ENCODE measurements around the gene TNFRSF18.

Gene TNFRSF18

DNA sequence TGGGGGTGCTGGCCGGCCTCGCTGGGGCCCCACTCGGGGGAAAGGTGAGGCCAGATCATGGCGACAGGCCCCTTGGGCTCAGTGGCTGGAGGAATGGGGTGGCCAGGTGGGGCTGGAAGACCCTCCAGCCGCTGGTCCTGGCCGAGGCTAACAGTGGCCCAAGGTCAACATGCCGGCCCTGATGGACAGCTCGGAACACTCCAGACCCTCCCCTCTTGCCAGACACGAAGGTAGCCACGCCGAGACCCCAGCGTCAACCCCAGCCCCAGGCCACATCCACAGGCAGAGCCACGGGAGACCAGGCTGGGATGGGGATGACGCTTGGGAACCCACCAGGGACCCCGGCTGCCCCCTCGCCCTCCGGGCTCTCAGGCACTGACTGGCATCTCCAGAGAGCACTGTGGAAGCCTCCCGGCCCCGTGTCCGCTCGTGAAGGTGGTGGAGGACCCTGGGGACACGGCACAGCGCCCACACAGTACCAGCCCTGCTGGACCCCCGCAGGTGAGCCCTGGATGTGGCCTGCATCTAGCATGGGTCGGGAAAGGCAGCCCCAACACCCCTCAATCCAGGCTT lies 41.0 kb upstream of the TNFRSF18 start:
- DNase-seq = no peak
- WGBS (ENCODE audit: extremely low coverage, insufficient coverage, insufficient read length) = no CpG with 5 or more reads among the region's 25 CpGs
- peaks cover 2% of the 10 kb centered on the region for H3K9me3 ChIP-seq (ENCODE audit: insufficient read depth, low read depth, low read length)
- H3K18ac ChIP-seq (ENCODE audit: low read length) = no peak overlapping the region
- no peak overlapping the region for H4K12ac ChIP-seq (ENCODE audit: low read depth, low read length)
- H3K27ac ChIP-seq (ENCODE audit: low read depth, low read length) = no peak overlapping the region
- H3K27me3 ChIP-seq (ENCODE audit: insufficient read depth, low read length) = peaks cover 5% of the 10 kb centered on the region
- H4K8ac ChIP-seq (ENCODE audit: low read depth, low read length) = no peak overlapping the region
- no peak overlapping the region for H4K91ac ChIP-seq (ENCODE audit: low read depth, low read length)
- H3K9ac ChIP-seq (ENCODE audit: low read length) = no peak overlapping the region
- H2BK120ac ChIP-seq (ENCODE audit: insufficient read depth, low read length, poor library complexity) = no peak overlapping the region
- H3K79me2 ChIP-seq (ENCODE audit: control insufficient read depth, insufficient read depth, low read length, poor library complexity) = no peaks in the 10 kb centered on the region
- no peak overlapping the region for H2AFZ ChIP-seq (ENCODE audit: insufficient read depth, low read length, poor library complexity)
- H3K4me1 ChIP-seq (ENCODE audit: control insufficient read depth in 1 of 2, insufficient read depth in 2 of 2, low read length in 2 of 2) = peaks cover 12 to 14% of the 10 kb centered on the region in 2 experiments
- peaks cover 9% of the 10 kb centered on the region for H3K79me1 ChIP-seq (ENCODE audit: low read length)
- H3K4me3 ChIP-seq (ENCODE audit: low read depth, low read length) = no peak overlapping the region
- no peak overlapping the region for H2BK12ac ChIP-seq (ENCODE audit: low read length)
- H2AK5ac ChIP-seq (ENCODE audit: low read length) = no peak overlapping the region
- no peak overlapping the region for H3K14ac ChIP-seq (ENCODE audit: low read length)
- H2BK5ac ChIP-seq (ENCODE audit: low read depth, low read length, poor library complexity) = no peak overlapping the region
- no peak overlapping the region for H3K23ac ChIP-seq (ENCODE audit: low read length)
- H3K4ac ChIP-seq (ENCODE audit: low read depth, low read length) = no peak overlapping the region
- no peak overlapping the region for H3K4me2 ChIP-seq (ENCODE audit: low read length)
- peaks cover 7 to 11% of the 10 kb centered on the region in 2 experiments for H3K36me3 ChIP-seq (ENCODE audit: control insufficient read depth in 1 of 2, insufficient read depth in 2 of 2, low read length in 2 of 2)

DNA sequence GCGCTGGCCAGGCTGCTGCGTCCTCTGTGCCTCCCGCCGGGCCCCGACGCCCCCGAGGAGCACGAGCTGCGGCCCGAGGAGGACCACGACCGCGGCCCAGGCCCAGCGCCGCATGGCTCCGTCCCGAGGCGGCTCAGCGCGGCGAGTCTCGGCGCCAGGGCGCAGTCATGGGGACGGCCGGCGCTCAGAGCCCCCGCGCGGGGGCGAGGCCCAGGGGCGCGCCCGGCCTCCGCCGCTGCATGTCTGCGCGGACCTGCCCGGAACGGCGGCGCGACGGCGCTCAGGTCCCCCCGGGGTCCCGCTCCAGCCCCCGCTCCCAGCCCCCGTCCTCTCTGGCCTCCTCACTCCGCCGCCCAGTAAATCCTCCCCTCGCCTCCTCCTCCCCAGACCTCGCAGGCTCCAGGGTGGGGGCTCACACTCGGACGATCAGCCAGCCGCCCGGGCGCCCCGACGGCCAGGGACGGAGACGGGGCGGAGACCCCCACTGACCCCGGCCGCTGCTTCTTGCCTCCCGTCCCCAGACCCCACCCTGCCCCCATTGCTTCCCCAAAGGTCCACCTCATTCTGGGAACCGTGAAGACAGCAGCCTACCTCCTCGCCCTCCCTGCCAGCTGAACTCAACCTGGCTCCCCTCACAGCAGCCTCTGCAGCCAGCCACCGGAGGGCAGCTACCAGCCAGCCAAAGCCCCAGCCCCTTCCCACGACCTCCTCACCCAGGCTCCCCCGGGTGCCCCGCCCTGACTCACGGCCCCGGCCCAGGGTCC lies 40.4 kb upstream of the TNFRSF18 start, which contains the start of gene C1QTNF12:
Gene C1QTNF12 (minus strand): TSS at position 146 of the 764 bp plus-strand sequence. CDS start 32 bp downstream, at position 114.
- peaks cover 5% of the 10 kb centered on the region for H3K27me3 ChIP-seq (ENCODE audit: insufficient read depth, low read length)
- DNase-seq = no peak
- H3K23ac ChIP-seq (ENCODE audit: low read length) = no peak within 1 kb of the TSS
- H3K27ac ChIP-seq (ENCODE audit: low read depth, low read length) = no peak within 1 kb of the TSS
- no peak within 1 kb of the TSS for H3K14ac ChIP-seq (ENCODE audit: low read length)
- peak within 1 kb of the TSS; percentile 7 for H4K8ac ChIP-seq (ENCODE audit: low read depth, low read length)
- H2AK5ac ChIP-seq (ENCODE audit: low read length) = no peak within 1 kb of the TSS
- H3K79me2 ChIP-seq (ENCODE audit: control insufficient read depth, insufficient read depth, low read length, poor library complexity) = no peaks in the 10 kb centered on the region
- no peak within 1 kb of the TSS for H2AFZ ChIP-seq (ENCODE audit: insufficient read depth, low read length, poor library complexity)
- peak within 1 kb of the TSS; percentile 29 for H4K91ac ChIP-seq (ENCODE audit: low read depth, low read length)
- H3K4ac ChIP-seq (ENCODE audit: low read depth, low read length) = no peak within 1 kb of the TSS
- WGBS (ENCODE audit: extremely low coverage, insufficient coverage, insufficient read length) = no CpG with 5 or more reads among the region's 74 CpGs
- no peak within 1 kb of the TSS for H2BK5ac ChIP-seq (ENCODE audit: low read depth, low read length, poor library complexity)
- H3K18ac ChIP-seq (ENCODE audit: low read length) = no peak within 1 kb of the TSS
- H2BK120ac ChIP-seq (ENCODE audit: insufficient read depth, low read length, poor library complexity) = no peak within 1 kb of the TSS
- peaks cover 12 to 14% of the 10 kb centered on the region in 2 experiments for H3K4me1 ChIP-seq (ENCODE audit: control insufficient read depth in 1 of 2, insufficient read depth in 2 of 2, low read length in 2 of 2)
- peaks cover 2% of the 10 kb centered on the region for H3K9me3 ChIP-seq (ENCODE audit: insufficient read depth, low read depth, low read length)
- H3K4me2 ChIP-seq (ENCODE audit: low read length) = peak within 1 kb of the TSS; percentile 43
- peaks cover 3 to 13% of the 10 kb centered on the region in 2 experiments for H3K36me3 ChIP-seq (ENCODE audit: control insufficient read depth in 1 of 2, insufficient read depth in 2 of 2, low read length in 2 of 2)
- H2BK12ac ChIP-seq (ENCODE audit: low read length) = no peak within 1 kb of the TSS
- no peak within 1 kb of the TSS for H3K4me3 ChIP-seq (ENCODE audit: low read depth, low read length)
- H4K12ac ChIP-seq (ENCODE audit: low read depth, low read length) = no peak within 1 kb of the TSS
- no peak within 1 kb of the TSS for H3K9ac ChIP-seq (ENCODE audit: low read length)
- H3K79me1 ChIP-seq (ENCODE audit: low read length) = peaks cover 9% of the 10 kb centered on the region

DNA sequence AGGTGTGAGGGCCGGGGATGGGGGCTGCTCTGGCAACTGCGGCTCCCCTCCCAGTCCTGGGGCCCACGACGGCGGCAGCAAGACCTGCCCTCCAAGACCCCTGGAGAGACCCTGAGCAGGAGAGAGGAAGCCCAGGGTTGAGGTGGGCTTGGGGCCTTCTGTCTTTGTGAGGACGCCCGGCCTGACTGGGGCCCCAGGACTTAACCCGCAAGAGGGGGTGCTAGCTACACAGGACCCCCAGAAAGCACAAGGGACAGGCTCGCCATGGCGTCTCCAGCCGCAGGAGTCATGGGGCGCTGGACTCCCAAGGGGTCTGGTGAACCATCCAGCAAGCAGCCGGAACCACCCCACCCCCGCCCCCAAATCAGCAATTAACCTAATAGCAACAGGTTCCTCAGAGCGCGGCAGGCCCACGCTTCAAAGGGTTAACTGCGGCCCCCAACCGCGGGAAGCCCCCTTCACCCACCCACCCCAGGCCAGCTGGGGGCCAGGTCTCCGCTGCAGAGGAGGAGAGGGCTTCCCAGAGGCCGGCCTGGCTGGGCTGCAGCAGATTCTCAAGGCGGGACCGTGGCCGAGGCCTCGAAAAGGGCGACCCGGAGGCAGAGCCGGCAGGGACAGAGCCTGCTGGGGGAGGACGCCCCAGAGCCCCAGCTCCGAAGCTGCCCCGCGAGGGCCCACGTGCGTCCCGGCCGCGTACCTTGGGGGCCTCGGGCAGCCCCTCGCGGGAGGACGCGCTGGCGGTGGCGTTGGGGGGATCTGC lies 39.6 kb upstream of the TNFRSF18 start:
- no CpG with 5 or more reads among the region's 45 CpGs for WGBS (ENCODE audit: extremely low coverage, insufficient coverage, insufficient read length)
- no peak overlapping the region for H3K27ac ChIP-seq (ENCODE audit: low read depth, low read length)

DNA sequence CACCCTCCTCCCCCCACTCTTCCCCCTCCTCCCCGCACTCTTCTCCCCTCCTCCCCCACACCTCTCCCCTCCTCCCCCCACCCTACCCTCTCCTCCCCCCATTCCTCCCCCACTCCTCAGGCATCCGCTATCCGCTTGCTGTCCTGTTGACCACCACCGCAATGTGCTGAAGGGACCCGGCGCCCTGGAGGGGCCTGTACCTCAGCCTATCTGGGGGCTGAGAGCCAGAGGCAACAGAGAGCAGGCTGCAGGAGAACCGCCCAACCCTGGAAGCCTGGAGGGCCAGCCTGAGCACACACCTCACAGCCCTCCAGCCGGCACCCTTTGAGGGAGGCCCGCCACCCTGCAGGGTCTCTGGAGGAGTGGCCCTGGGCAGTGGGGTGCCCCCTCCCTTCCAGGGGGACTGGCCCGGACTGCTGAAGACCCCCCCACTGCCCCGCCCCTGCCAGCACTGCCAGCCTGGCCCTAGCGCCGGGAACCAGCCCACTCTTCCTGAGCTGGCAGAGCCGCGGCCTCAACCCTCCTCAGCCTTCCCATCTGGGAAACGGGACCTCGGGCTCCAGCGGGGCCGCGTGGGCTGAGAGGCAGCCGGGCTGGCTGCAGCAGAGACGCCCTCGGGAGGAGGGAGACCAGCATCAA lies 38.9 kb upstream of the TNFRSF18 start:
- H3K36me3 ChIP-seq (ENCODE audit: control insufficient read depth in 1 of 2, insufficient read depth in 2 of 2, low read length in 2 of 2) = peaks cover 1 to 6% of the 10 kb centered on the region in 2 experiments
- no peak overlapping the region for H3K14ac ChIP-seq (ENCODE audit: low read length)
- H3K27ac ChIP-seq (ENCODE audit: low read depth, low read length) = no peak overlapping the region
- H3K79me1 ChIP-seq (ENCODE audit: low read length) = peaks cover 3% of the 10 kb centered on the region
- H3K27me3 ChIP-seq (ENCODE audit: insufficient read depth, low read length) = peaks cover 5% of the 10 kb centered on the region
- H3K9ac ChIP-seq (ENCODE audit: low read length) = no peak overlapping the region
- peaks cover 5 to 7% of the 10 kb centered on the region in 2 experiments for H3K4me1 ChIP-seq (ENCODE audit: control insufficient read depth in 1 of 2, insufficient read depth in 2 of 2, low read length in 2 of 2)
- no peaks in the 10 kb centered on the region for H3K79me2 ChIP-seq (ENCODE audit: control insufficient read depth, insufficient read depth, low read length, poor library complexity)
- H3K4me3 ChIP-seq (ENCODE audit: low read depth, low read length) = no peak overlapping the region
- no peak overlapping the region for H2BK5ac ChIP-seq (ENCODE audit: low read depth, low read length, poor library complexity)
- 57% methylated on average over 1 of the region's 23 CpGs for WGBS (ENCODE audit: extremely low coverage, insufficient coverage, insufficient read length)
- H3K4me2 ChIP-seq (ENCODE audit: low read length) = no peak overlapping the region
- no peak overlapping the region for H4K12ac ChIP-seq (ENCODE audit: low read depth, low read length)
- peaks cover 2% of the 10 kb centered on the region for H3K9me3 ChIP-seq (ENCODE audit: insufficient read depth, low read depth, low read length)
- H2BK120ac ChIP-seq (ENCODE audit: insufficient read depth, low read length, poor library complexity) = no peak overlapping the region
- no peak overlapping the region for H4K91ac ChIP-seq (ENCODE audit: low read depth, low read length)
- no peak overlapping the region for H3K18ac ChIP-seq (ENCODE audit: low read length)
- no peak overlapping the region for H3K23ac ChIP-seq (ENCODE audit: low read length)
- no peak overlapping the region for H3K4ac ChIP-seq (ENCODE audit: low read depth, low read length)
- H2AK5ac ChIP-seq (ENCODE audit: low read length) = no peak overlapping the region
- no peak for DNase-seq
- H4K8ac ChIP-seq (ENCODE audit: low read depth, low read length) = no peak overlapping the region
- H2BK12ac ChIP-seq (ENCODE audit: low read length) = no peak overlapping the region
- no peak overlapping the region for H2AFZ ChIP-seq (ENCODE audit: insufficient read depth, low read length, poor library complexity)

More for the DNA sequence above, 39.6 kb upstream of the TNFRSF18 start:
- H2AK5ac ChIP-seq (ENCODE audit: low read length) = no peak overlapping the region
- no peak overlapping the region for H3K14ac ChIP-seq (ENCODE audit: low read length)
- H2BK5ac ChIP-seq (ENCODE audit: low read depth, low read length, poor library complexity) = no peak overlapping the region
- H4K8ac ChIP-seq (ENCODE audit: low read depth, low read length) = peak overlapping the region; percentile 7
- peaks cover 1 to 6% of the 10 kb centered on the region in 2 experiments for H3K36me3 ChIP-seq (ENCODE audit: control insufficient read depth in 1 of 2, insufficient read depth in 2 of 2, low read length in 2 of 2)
- H2BK120ac ChIP-seq (ENCODE audit: insufficient read depth, low read length, poor library complexity) = no peak overlapping the region
- no peak overlapping the region for H3K23ac ChIP-seq (ENCODE audit: low read length)
- peaks cover 2% of the 10 kb centered on the region for H3K9me3 ChIP-seq (ENCODE audit: insufficient read depth, low read depth, low read length)
- H3K4me1 ChIP-seq (ENCODE audit: control insufficient read depth in 1 of 2, insufficient read depth in 2 of 2, low read length in 2 of 2) = peaks cover 9 to 11% of the 10 kb centered on the region in 2 experiments
- no peaks in the 10 kb centered on the region for H3K79me2 ChIP-seq (ENCODE audit: control insufficient read depth, insufficient read depth, low read length, poor library complexity)
- no peak overlapping the region for H2BK12ac ChIP-seq (ENCODE audit: low read length)
- H3K4ac ChIP-seq (ENCODE audit: low read depth, low read length) = no peak overlapping the region
- H4K91ac ChIP-seq (ENCODE audit: low read depth, low read length) = peak overlapping the region; percentile 29
- DNase-seq = peak in 1 of 2 donors; percentile 8
- H4K12ac ChIP-seq (ENCODE audit: low read depth, low read length) = no peak overlapping the region
- peak overlapping the region; percentile 43 for H3K4me2 ChIP-seq (ENCODE audit: low read length)
- peaks cover 5% of the 10 kb centered on the region for H3K27me3 ChIP-seq (ENCODE audit: insufficient read depth, low read length)
- H3K79me1 ChIP-seq (ENCODE audit: low read length) = peaks cover 7% of the 10 kb centered on the region
- no peak overlapping the region for H3K9ac ChIP-seq (ENCODE audit: low read length)
- no peak overlapping the region for H3K18ac ChIP-seq (ENCODE audit: low read length)
- H2AFZ ChIP-seq (ENCODE audit: insufficient read depth, low read length, poor library complexity) = no peak overlapping the region
- no peak overlapping the region for H3K4me3 ChIP-seq (ENCODE audit: low read depth, low read length)
